ENCODE data around the gene CADPS.

Gene CADPS

DNA sequence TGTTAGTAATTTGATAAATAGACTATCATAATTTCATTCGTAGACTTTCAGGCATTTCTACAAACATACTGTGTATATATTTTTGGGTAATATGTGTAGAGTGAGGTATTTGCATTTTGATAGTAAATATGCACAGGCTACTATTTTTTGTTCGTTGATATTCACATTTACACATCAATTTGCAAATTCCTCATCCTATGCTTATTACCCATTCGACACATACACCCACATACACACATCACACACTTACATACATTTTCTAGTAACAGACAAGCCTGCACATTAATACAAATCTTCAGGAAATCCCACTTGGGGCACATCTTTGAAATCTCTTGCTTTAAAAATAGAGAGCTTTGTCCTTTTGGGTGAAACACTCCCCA is 373.9 kb downstream of the CADPS start:
- no peak for DNase-seq (ENCODE audit: low read depth)

DNA sequence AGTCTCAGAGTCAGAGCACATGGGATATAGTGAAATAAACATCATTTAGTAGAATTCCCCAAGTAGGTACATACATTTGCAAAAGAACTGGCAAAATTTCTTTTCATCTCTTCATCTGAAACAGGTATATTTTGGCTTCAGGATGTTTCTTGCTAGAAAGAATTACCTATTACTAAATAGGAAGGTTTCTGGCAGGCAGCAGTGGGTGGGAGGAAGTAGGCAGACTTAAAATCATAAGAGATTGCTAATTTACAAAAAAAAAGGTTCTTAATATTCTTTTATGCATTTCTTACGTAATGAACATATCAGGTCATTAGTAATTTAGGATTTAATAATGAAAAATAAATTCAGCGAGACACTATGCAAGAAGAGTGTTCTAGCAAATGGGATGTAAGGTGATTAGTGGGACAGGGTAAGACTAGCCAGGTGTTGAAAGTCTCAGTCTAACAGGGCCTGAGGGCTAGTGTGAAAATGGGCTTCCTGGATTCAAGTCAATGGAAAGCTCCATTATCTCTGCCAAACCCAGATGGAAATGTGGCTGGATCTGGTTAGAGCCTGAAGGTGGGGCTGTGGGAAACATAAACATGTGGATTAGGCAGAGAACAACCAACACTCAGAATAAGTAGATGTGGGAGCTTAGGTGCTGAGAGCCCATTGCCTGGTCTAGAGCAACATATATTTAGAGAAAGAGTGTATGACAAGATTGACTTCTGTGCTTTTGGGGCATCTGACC is 374.5 kb downstream of the CADPS start:
- DNase-seq (ENCODE audit: low read depth): no peak

DNA sequence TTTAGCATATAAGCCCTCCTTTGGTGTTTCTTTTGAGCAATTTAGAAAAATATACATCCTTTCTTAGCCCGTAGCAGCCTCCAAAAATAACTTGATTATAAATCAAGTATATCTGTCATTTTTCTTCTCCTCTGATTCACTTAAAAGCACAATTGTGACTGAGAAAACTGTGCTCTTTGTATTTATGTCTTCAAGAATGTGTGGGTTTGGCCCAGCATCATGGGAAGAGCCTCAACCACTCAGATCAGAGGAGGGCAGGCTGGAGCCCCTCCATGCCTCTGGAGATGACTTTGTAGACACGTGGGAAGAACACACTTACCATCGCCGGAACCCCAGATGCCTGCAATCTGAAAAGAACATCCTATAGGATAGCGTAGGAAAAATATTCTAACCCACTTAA is 378.1 kb downstream of the CADPS start:
- no peak for DNase-seq (ENCODE audit: low read depth)

DNA sequence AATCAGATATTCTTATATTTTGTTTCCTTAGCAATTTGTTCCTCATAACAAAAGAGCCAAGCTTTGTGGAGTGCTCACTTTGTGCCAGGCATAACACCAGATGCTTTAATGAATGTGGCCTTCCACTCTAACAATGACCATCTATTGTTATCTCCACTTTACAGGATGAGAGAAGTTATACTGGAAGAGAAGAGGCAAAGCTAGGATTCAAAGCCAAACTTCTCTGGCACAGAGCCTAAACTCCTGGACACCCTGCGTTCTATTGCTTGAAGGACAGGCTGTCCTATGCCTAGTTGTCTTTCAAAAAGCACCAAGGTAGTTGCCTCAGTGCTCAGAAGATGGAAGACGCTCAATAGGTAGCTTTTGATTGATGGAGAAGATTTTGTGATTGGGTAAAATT is 378.7 kb downstream of the CADPS start:
- DNase-seq (ENCODE audit: low read depth): no peak

DNA sequence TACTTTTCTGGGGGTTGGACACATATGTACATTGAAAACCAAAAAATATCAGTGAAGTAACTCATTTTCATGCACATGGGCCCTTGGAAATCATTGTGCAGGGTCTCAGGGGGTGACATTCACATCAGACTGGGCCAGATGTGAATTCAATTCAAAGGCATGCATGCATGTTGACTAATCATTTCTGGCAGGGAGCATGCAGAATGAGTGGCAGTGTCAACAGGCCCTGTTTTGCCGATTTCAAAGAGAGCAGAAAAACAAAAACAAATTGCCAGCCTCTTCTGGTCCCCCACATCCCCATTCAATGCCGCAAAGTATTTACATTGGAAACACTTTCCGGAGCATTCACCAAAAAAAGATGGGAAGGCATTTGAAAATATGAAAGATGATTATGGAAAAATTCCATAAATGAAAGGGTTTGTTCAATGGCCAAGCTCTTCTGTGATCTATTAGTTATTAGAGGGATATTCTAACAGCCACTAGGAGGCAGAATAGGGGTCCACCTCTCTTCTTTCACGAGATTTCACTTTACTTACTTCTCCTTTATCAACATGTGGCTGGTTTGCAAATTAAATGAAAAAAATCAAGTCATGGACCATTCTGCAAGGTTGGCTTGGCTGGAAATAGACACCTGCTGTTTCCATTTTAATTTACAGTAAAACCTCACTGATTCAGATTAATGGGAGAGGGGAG is 382.0 kb downstream of the CADPS start:
- no peak for DNase-seq (ENCODE audit: low read depth)

DNA sequence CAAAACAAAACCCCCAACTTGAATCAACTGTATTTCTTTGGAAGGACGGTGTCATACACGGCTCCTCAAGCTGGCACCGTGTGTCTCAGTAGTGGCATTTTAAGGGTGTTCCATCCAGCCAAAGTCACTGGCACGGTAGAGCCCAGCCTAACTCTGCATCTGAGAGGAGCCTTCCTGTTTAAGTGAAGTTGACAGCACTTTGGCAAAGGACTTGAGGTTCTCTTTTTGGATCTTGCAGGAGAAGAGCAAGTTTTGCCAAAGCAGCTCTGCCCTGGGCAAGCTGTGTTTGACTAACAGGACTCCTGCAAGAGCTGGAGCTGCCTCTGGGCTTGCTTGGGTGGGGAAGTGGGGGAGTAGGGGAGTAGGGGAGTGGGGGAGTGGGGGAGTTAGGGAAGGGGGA is 392.3 kb downstream of the CADPS start:
- no peak for DNase-seq (ENCODE audit: low read depth)

DNA sequence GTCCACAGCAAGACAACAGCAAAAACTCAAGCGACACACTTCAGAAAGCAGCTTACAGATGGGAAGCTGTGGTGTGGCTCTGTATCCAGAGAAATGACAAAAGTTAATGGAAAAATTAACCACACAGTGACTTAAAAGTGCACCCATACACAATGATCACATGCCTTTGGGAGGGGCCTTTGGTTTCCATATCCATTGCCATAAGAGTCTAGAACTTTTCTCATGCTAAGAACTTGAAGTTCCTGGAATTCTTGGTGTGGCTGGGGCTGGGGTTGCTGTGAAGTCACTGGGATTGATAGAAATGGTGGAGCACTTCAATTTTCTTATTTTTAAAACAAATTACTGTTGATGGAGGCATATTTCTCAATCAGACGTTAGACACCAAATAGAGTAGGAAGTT is 393.3 kb downstream of the CADPS start:
- DNase-seq (ENCODE audit: low read depth): no peak

DNA sequence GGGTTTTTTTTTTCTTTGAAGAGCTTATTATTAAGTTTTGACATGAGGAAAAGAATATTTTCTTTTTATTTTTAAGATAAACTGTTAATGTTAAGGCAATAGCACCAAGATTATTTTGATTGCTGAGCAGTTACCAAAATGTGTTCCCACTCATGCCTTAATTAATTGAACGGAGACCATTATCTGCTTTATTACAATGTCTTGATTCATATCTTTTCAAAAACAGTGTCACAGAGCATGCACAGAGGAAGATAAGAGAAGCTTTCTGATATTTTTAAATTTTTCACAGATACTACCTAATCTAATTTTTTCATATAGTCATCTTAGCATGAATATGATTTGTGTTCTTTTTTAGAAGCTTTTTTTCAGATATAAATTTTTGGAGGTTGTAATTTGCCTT is 395.2 kb downstream of the CADPS start:
- no peak for DNase-seq (ENCODE audit: low read depth)

DNA sequence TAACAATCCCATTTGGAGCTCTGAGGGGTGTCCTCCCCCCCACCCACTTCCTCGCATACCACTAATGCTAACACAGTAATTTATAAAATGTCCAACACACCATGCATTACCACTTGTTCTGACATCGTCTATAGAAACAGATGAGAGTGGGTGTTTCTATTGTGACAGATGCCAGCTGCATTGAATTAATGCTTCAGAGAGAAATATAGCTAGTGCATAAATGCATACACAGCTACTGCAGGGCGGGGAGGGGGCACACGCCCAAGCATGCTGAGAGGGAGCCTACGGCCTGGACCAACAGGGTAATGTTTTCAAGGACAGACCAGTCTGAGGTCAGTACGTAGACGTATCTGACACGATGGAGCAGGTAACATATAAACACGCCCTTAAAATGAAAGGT is 395.9 kb downstream of the CADPS start:
- DNase-seq (ENCODE audit: low read depth): no peak

DNA sequence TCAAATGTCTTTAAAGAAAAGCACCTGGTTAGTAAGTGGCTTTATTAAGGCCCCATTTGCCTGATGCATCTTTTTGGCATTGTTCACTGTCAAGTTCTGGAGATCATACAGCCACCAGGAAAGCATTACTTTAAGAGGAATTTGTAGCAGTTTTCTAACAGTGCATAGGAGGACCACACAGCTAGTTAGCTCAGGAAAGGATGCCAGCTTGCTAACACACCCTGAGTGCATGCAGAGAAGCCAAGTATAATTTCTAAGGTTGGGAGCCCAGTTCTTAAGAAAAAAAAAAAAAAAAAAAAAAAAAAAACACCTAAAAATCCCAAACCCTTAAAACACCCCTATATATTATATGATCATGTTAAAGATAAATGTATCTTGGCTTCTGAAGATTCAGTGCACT is 399.9 kb downstream of the CADPS start:
- no peak for DNase-seq (ENCODE audit: low read depth)

DNA sequence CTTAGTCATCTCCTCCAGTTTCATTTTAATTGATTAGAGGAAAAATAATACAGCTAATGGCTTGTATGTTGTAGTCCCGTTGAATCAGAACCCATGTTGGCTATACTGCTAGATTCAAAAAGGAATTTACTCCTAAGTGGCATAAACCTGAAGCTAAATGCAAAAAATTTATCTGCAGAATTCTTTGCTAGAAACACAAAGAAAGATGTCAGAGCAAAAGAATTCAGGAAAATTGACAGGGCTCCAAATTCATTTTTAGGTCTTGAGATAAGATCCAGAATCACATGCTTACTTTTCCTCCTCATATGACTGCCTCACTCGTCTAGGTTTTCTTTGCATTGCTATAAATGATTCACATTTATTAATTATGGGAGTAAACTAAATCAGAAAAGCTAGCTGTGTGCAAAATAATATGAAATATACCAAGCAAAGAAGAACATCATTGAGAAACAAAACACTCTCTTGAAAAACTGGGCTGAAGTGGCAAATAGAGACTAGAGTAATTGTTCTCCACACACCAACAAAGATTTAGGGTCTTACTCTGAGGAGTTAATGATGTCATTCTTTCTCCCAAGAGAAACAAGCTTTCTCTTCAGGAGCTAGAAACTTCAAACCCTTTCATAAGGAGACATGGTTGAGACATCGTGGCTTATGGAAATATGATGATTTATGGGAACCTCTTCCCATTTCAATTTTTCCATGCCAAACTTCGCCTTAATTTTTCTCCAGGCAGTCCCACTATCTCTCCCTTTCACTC is 407.1 kb downstream of the CADPS start:
- no peak for DNase-seq (ENCODE audit: low read depth)

DNA sequence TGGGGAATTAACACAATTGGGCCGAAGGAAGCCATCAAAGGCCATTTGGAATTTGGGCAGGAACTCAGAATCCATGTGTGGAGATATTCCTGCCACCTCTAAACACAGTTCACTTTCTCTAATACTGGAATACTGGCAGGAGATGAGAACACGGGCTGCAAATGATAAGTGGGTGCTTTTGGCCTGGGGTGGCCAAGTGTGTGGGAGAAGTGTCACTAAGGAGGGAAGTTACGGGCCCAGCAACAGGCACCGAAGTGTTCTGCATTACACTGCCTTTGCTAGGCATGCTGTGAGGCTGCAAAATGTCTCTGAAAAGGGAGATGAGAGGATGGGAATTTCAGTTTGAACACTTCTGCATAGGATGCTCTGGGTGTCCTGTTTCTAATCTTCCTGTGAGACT is 412.4 kb downstream of the CADPS start:
- DNase-seq (ENCODE audit: low read depth): no peak

DNA sequence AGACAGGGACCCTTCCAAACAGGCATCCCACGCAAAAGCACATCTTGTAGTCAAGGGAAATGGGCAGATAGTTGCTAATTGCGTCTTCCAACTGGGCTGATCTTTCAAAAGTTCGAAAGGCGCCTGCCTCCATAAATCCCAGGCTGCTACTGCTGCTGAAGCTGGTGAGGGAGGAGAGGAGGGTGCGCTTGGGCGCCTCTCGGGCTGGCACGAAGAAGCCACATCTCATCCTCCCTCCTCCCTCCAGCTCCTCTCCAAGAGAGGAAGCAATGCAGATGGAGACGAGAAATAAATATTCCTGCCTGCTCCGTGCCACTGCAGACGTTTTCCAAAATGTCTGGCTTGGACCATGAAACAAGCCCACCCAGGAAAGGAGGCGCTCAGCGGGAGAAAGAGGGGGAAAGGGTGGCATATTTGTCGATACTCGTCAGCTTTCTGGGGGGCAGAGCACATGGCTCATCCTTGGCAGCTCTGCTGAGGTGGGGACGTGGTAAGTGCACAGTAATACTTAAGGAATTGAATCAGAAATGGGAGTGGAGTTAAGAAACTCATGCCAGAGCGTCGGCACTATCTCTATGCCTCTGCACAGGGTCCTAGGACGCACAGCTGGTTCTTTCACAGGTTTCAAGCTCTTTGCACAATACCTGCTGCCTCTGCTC is 413.0 kb downstream of the CADPS start:
- DNase-seq (ENCODE audit: low read depth): no peak

DNA sequence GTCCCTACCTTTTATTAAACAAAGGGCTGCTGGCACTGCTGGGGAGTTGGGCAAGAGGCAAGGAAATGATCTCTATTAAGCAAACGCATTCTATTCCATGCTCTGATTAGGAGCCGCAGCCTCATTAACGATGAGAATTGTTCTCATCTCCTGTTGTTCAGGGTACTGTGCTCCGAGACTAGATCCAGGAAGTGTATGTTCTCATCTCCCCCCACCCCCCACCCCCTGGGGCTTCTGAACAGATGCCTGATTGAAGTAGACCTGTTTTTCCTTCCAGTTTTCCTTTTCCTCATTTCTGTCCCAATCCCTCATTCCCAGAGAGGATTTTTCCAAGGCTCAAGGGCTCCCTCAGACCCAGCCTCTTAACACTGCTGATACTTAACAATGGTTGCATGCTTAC is 420.3 kb downstream of the CADPS start:
- DNase-seq (ENCODE audit: low read depth): no peak

DNA sequence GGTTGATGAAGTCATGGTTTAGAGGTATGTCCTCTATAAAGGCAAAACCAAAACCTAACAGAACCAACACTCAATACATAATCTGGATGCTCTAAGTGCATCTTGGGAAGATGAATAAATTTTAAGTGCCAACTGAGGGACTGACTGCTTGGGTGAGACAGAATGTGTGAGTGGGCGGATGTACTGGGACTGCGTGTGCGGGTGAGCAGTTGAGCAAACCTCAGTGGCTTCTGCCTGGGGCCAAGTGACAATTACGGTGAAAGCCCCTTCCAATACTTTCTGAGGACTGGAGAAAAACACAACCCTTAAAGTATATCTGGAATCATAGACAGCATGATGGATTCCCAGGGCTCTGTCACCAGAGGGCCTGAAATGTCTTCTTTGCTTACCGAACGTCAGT is 421.8 kb downstream of the CADPS start:
- DNase-seq (ENCODE audit: low read depth): no peak

DNA sequence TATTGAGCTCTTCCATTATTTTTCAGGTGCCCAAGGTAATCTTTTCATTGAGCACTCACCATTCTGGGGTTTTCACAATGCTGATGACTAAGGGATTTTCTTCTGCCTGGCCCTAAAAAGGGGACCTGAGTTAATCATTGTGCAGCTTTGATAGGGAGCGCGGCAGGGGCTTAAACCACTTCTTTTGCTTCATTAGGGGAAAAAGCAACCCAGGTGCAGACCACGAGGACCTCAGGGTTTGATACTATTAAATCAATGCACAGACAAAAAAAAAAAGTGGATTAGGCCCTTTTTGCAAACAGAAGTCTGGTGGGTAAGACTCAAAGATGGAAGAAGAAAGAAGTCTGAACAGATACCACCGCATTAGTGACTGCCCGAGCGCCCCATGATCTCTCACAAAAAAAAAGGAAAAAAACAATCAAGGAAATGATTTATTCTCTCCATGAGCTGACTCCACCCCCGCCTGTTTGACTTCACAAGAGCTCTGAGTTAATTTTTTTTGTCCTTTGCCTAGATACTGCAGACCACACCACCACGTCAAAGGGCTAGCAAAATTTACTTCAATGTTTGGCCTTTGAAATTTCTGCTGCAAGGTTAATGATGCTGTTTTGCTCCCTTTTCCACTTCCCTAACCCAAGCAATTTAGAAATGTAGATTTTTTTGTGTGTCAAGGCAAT is 423.9 kb downstream of the CADPS start:
- DNase-seq (ENCODE audit: low read depth): no peak

DNA sequence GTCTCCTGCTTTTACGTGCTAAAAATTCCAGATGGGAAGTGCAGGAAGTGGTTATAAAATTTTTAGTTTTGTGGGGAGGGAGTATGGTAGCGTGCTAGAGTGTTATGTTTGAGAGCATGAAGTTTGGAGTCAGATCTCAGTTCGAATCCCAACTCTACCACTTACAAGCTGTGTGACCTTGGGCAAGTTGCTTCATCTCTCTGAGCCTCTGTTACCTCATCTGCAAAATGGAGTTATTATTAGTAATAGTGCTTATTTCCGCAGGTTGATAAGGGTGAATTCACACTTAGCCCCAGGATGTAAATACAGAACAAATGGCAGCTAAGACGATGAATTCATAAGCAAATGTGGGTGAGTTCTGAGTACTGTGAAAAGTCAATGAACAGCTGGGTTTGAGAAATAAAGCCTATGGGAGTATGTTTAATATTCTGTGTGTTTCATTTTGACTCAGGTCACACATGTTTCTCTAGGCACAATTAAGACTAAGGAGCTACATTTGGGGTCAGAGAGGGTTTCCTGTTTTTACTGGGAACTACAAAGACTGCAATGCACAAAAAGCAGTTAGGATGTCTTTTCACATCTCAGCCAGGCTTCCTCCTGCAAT is 428.8 kb downstream of the CADPS start:
- no peak for DNase-seq (ENCODE audit: low read depth)

DNA sequence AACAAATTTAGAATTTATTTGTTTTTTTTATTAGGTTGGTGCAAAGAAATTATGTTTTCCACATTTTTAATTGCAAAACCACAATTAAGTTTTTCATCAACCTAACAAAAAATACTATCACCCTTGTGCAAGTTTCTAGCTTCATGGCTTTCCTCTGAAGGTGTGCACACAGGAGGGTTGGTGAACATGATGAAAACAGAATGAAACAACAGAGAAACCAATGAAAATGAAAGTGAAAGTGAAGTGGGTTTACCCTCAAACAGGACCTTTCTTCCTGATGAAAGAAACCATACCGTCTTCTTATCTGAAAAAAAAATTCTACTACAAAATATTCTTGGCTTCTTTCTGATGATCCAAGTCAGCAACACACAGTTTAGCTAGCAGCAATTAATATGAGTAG is 429.9 kb downstream of the CADPS start:
- DNase-seq (ENCODE audit: low read depth): no peak

DNA sequence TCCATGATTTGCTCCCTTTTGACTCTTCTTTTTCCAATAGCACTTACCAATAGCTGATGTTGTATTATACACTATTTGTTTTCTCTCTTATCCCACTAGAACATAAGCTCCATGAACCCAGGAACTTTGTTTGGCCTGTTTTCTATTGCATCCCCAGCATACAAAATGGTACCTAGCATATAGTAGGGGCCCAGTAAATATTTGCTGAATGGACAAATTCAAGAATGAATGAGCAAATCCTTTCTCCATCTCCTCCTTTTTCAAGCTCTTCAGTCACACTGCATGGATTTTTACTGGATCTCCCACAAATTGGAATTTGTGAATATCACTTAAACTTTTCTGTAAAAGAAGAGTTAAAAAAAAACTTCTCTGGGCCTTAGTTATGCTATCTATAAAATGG is 435.2 kb downstream of the CADPS start:
- DNase-seq (ENCODE audit: low read depth): no peak

DNA sequence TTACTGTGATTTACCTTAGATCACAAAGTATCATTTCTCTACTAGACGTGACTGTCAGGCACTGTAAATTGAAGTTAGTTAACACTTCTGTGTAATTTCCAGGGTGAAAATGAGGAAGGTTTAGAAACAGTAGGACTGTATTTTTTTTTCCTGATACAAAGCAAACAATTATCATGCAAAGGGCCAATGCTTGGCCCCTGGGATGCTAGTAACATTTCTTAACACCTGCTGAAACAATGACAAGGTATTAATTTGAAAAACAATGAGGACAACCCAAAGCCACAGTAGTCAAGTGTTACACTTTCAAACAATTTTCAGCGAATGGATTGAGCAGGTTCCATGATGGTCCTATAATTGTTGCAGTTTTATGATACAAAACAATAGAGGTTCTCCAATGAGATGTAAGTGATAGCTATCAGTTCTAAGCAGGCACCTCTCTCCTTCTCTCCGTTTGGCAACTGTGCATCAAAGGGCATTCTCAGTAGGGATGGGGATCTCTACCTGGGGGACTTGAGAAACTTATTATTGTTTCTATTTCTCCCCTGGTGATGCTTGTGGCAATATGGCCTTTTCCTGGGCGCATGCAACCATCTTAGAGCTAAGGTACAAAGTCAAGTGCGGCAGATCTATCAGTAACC is 435.9 kb downstream of the CADPS start:
- no peak for DNase-seq (ENCODE audit: low read depth)

DNA sequence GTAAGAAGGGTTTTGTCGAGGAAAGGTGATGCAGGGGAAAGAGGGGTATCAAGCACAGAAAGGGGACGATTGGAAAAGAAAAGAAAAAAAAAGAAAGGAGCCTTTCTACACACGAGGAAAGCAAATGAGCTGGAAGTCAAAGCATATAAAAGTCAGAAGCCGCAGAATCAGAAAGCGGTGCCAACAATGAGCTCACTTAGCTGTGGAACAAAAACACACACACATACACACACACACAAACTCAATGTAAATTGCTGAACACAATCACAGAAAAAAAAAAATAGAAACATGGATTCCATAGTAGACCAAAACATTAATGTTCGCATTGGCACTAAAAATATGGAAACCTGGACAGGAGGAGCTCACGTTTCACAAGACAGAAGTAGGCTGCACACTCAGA is 438.4 kb downstream of the CADPS start:
- DNase-seq (ENCODE audit: low read depth): no peak
